ENCODE results near the gene GPR143.

Gene GPR143

GRCh38 chrX:9708086-9708485, 57.6 kb downstream of the GPR143 start:
- DNase-seq (ENCODE audit: low read depth, low spot score): no peak

GRCh38 chrX:9707306-9708033, 58.2 kb downstream of the GPR143 start:
- DNase-seq (ENCODE audit: low read depth, low spot score): no peak

- DNase-seq (ENCODE audit: low read depth, low spot score): no peak
These were observed 59.2 kb downstream of the GPR143 start for GRCh38 chrX:9706421-9706820.

- DNase-seq (ENCODE audit: low read depth, low spot score): no peak
These were observed 60.7 kb downstream of the GPR143 start for GRCh38 chrX:9704876-9705465.

- no peak for DNase-seq (ENCODE audit: low read depth, low spot score)
These were observed 62.2 kb downstream of the GPR143 start for GRCh38 chrX:9703406-9703805.

- no peak for DNase-seq (ENCODE audit: low read depth, low spot score)
These were observed 63.9 kb downstream of the GPR143 start for GRCh38 chrX:9701790-9702189.

- DNase-seq (ENCODE audit: low read depth, low spot score): no peak
These were observed 65.1 kb downstream of the GPR143 start for GRCh38 chrX:9700555-9700954.

- DNase-seq (ENCODE audit: low read depth, low spot score): no peak
These were observed 67.1 kb downstream of the GPR143 start for GRCh38 chrX:9698576-9698975.

- DNase-seq (ENCODE audit: low read depth, low spot score): no peak
These were observed 72.2 kb downstream of the GPR143 start for GRCh38 chrX:9693307-9694001.

- no peak for DNase-seq (ENCODE audit: low read depth, low spot score)
These were observed 75.6 kb downstream of the GPR143 start for GRCh38 chrX:9690046-9690445.

GRCh38 chrX:9688833-9689232, 76.8 kb downstream of the GPR143 start:
- DNase-seq (ENCODE audit: low read depth, low spot score): no peak

GRCh38 chrX:9687899-9688298, 77.7 kb downstream of the GPR143 start:
- no peak for DNase-seq (ENCODE audit: low read depth, low spot score)

- no peak for DNase-seq (ENCODE audit: low read depth, low spot score)
These were observed 82.3 kb downstream of the GPR143 start for GRCh38 chrX:9683350-9683749.

- no peak for DNase-seq (ENCODE audit: low read depth, low spot score)
These were observed 82.8 kb downstream of the GPR143 start for GRCh38 chrX:9682861-9683260.

GRCh38 chrX:9682456-9682855, 83.2 kb downstream of the GPR143 start:
- DNase-seq (ENCODE audit: low read depth, low spot score): no peak

GRCh38 chrX:9681422-9681821, 84.2 kb downstream of the GPR143 start:
- DNase-seq (ENCODE audit: low read depth, low spot score): no peak

- DNase-seq (ENCODE audit: low read depth, low spot score): no peak
These were observed 84.6 kb downstream of the GPR143 start for GRCh38 chrX:9681011-9681410.

GRCh38 chrX:9678215-9678965, 87.3 kb downstream of the GPR143 start:
- DNase-seq (ENCODE audit: low read depth, low spot score): no peak

- no peak for DNase-seq (ENCODE audit: low read depth, low spot score)
These were observed 88.4 kb downstream of the GPR143 start for GRCh38 chrX:9677098-9677739.

- DNase-seq (ENCODE audit: low read depth, low spot score): no peak
These were observed 88.9 kb downstream of the GPR143 start for GRCh38 chrX:9676738-9677097.

- DNase-seq (ENCODE audit: low read depth, low spot score): no peak
These were observed 89.3 kb downstream of the GPR143 start for GRCh38 chrX:9676306-9676705.

Measured in activated CD4-positive, CD25-positive, alpha-beta regulatory T cell treated with anti-CD3 and anti-CD28 coated beads, Interleukin-2, amount 50 U/mL, for 16 hours (primary cell).